Tibial nerve (tissue), 4 donors: ENCODE measurements around the gene BMP10. TPM values are rescaled to one million over a fixed set of nuclear protein-coding genes. Genes with fewer than 3 reads are reported as not detected.
A peak's percentile ranks its signal among the peaks of the same experiment; 100 is the strongest.

Experiments
- DNase-seq, 2 donors: peaks; one replicate each; pipeline ENCODE4 v3.0.0-alpha.2; 2019; ENCODE audit warnings: low spot score in 2 of 2
- H3K27ac ChIP-seq, 4 donors: fragments of 200-600 bp; sonication (generic) in 3 of 4; one replicate each; pipeline ENCODE4 v1.5.1; 2017 to 2019; ENCODE audit warnings: mild to moderate bottlenecking in 1 of 4
- H3K27me3 ChIP-seq, 2 donors: fragments of 200-600 bp; sonication (generic) in 1 of 2; one replicate each; pipeline versions ENCODE4 v1.5.1 to v1.6.0; 2017 to 2019
- H3K36me3 ChIP-seq, 3 donors: fragments of 200-600 bp; sonication (generic); one replicate each; pipeline ENCODE4 v1.5.1; 2018 to 2019
- H3K4me1 ChIP-seq, 4 donors: fragments of 200-600 bp; sonication (generic) in 3 of 4; one replicate each; pipeline ENCODE4 v1.5.1; 2017 to 2019
- H3K4me3 ChIP-seq, 4 donors: fragments of 200-600 bp; sonication (generic) in 3 of 4; one replicate each; pipeline ENCODE4 v1.5.1; 2017 to 2019; ENCODE audit warnings: mild to moderate bottlenecking in 1 of 4, moderate library complexity in 1 of 4
- H3K9me3 ChIP-seq, 4 donors: fragments of 200-600 bp; sonication (generic) in 3 of 4; one replicate each; pipeline ENCODE4 v1.5.1; 2017 to 2019
- EP300 ChIP-seq, 2 donors: sonication (generic); formaldehyde crosslinking; IDR thresholded peaks; one replicate each; pipeline ENCODE4 v1.6.1; 2017; ENCODE audit warnings: antibody characterized with exemption in 2 of 2, mild to moderate bottlenecking in 1 of 2
- POLR2A ChIP-seq, 2 donors: fragments of 450-650 bp; IDR thresholded peaks; one replicate each; pipeline ENCODE4 v1.6.1; 2017; ENCODE audit warnings: antibody characterized with exemption in 2 of 2, mild to moderate bottlenecking in 2 of 2, moderate library complexity in 2 of 2
- WGBS, 2 donors: methylation state at CpG; one replicate each; pipeline ENCODE4 v1.1.5; 2018; 5-methylcytosine and 5-hydroxymethylcytosine counted together
- total RNA-seq, 4 donors: library from RNA; depleted of rRNA; stranded (reverse); fragments of >200 nt; gene quantifications; one replicate each; pipeline ENCODE4 v1.1.0, GENCODE V29; 2016
- TF ChIP-seq, protein P1 (sequence below), 5 experiments: fragments of 200-600 bp in 3 of 5; fragments of 450-650 bp in 2 of 5; sonication (generic) in 3 of 5; IDR thresholded peaks; one replicate each; pipeline ENCODE4 v1.5.1; 2016 to 2019; ENCODE audit warnings: antibody characterized with exemption in 5 of 5, mild to moderate bottlenecking in 3 of 5, moderate library complexity in 2 of 5

BMP10 gene
- total RNA-seq, 4 donors from 2014 or later: not detected

DNA sequence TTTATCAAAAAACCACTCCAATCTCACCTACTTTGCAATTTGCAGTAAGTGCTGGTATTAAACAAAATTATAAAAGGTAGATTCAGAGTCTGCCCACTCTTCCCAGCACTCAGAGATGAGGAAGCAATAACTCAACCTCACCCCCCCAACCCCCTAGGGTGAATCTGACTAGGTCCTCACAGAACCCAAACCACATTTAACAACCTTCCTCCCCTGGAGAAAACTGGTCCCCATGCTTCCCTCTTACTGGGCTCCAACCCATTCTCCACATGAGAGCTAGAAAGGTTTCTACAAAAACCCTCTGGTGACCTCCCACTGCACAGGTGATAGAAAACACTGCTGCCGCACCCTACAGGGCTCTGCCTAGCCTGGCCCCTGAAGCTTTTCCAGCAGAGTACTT is 40.5 kb upstream of the BMP10 start:
- Histone ChIP-seq H3K4me1 (peaks cover 0 to 16% (median 6%) of the 10 kb centered on the region in 4 donors), H3K27me3 (no peaks in the 10 kb centered on the region), H3K36me3 (no peaks in the 10 kb centered on the region), H3K27ac (no peak overlapping the region), H3K4me3 (no peak overlapping the region), H3K9me3 (no peaks in the 10 kb centered on the region)
- TF ChIP-seq, protein P1, sequence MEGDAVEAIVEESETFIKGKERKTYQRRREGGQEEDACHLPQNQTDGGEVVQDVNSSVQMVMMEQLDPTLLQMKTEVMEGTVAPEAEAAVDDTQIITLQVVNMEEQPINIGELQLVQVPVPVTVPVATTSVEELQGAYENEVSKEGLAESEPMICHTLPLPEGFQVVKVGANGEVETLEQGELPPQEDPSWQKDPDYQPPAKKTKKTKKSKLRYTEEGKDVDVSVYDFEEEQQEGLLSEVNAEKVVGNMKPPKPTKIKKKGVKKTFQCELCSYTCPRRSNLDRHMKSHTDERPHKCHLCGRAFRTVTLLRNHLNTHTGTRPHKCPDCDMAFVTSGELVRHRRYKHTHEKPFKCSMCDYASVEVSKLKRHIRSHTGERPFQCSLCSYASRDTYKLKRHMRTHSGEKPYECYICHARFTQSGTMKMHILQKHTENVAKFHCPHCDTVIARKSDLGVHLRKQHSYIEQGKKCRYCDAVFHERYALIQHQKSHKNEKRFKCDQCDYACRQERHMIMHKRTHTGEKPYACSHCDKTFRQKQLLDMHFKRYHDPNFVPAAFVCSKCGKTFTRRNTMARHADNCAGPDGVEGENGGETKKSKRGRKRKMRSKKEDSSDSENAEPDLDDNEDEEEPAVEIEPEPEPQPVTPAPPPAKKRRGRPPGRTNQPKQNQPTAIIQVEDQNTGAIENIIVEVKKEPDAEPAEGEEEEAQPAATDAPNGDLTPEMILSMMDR (IDR thresholded peaks at IDR 0.05): no peak
- TF ChIP-seq EP300 (IDR thresholded peaks at IDR 0.05): no peak
- WGBS, 2 donors: 86 to 93% methylated on average over 1 of the region's 1 CpG
- no peak for DNase-seq

DNA sequence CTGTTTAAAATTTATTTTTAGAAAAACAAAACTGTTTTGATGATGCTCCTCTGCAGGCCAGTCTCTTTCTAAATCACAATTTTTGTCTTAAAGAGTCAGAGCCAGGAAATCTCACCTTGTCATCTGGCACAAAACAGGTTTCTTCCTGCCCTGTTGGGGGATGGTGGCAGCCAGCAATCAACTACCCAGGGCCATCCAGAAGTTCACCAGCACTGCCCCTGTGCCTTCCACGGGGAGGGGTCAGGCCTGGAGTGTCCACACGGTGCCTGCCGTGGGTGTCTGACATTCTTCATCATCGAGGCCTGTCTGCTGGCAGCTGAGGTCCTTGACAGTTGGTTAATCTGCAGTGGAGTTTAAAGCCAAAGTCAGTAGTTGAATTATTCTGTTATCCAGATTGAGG is 40.0 kb upstream of the BMP10 start:
- H3K27me3 ChIP-seq: no peaks in the 10 kb centered on the region
- WGBS, 2 donors: 46 to 53% methylated on average over 4 of the region's 4 CpGs
- no peak for TF ChIP-seq POLR2A (IDR thresholded peaks at IDR 0.05)
- TF ChIP-seq, protein P1 (IDR thresholded peaks at IDR 0.05): no peak
- TF ChIP-seq EP300 (IDR thresholded peaks at IDR 0.05): no peak
- DNase-seq: no peak
- H3K27ac ChIP-seq: no peak overlapping the region
- no peak overlapping the region for H3K4me3 ChIP-seq
- no peaks in the 10 kb centered on the region for H3K9me3 ChIP-seq
- no peaks in the 10 kb centered on the region for H3K36me3 ChIP-seq
- H3K4me1 ChIP-seq: peaks cover 0 to 16% (median 6%) of the 10 kb centered on the region in 4 donors

DNA sequence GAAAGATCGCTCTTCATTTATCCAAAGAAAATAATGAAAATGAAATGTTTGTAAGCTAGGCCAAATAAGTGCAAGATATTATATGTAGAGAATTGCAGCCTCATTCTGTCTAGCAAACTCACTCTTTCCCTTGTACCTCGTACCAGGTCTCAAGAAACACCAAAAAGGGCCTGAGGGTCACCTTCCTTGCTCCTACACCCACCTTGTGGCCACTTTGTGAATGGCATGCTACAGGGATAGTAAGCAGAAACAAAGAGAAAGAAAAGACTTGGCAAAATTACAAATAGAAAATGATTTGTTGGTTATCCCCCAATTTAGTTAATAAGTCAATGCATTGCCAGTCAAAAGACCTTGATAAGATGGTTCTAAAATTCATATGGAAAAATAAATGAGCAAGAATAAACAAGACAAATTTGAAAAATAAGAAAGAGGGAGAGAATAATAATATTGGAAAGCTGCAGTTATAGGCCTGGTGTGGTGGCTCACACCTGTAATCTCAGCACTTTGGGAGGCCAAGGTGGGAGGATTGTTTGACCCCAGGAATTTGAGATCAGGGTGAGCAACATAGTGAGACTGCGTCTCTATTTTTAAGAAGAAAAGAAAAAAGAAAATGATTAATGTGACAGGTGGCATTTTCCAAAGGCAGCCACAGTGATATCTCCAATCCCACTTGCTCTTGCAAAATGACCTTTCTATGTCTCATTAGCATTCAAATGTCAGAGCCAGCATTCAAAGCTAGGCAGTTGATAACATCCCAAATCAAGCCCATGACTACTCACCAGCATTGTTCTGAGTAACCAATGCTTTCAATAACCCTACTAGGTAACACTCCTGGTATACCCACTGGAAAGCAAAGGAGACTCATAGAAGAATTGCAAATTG is 38.8 kb upstream of the BMP10 start:
- H3K36me3 ChIP-seq: no peaks in the 10 kb centered on the region
- H3K9me3 ChIP-seq: no peaks in the 10 kb centered on the region
- peak; percentile 72 to 92 for DNase-seq
- WGBS, 2 donors: 65 to 70% methylated on average over 3 of the region's 3 CpGs
- H3K4me3 ChIP-seq: no peak overlapping the region
- TF ChIP-seq, protein P1 (IDR thresholded peaks at IDR 0.05): peak; percentile 78 to 89 (median 81)
- no peak for TF ChIP-seq POLR2A (IDR thresholded peaks at IDR 0.05)
- no peak overlapping the region for H3K27ac ChIP-seq
- peaks cover 0 to 16% (median 6%) of the 10 kb centered on the region in 4 donors for H3K4me1 ChIP-seq
- no peaks in the 10 kb centered on the region for H3K27me3 ChIP-seq

DNA sequence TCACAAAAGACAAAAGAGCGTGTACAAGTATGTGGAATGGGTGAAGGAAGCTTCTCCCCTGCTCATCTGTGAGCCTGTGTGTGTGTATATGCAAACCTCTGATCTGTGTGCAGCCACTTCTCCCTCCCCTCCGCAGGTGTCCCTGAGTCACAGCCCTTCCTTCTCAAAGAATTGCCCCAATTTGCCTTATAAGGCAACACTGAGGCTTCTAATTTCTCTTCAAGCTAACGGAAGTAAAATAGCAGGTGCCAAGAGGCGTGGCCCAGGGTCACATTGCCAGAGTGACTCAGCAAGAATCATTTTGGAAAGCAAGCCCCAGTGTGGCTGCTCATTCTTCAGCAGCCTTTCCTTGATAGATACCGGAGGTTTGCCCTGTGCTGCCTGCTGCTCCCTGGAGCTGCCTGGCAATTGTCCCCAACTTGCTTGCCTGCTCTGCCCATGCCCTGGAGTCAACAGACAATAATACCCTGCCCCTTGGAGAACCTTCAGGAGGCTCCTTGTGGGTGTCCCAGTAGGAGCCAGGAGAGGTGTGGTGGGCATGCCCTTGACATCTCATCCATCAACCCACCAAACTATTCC is 37.3 kb upstream of the BMP10 start:
- peak overlapping the region in 1 of 4 donors; percentile 38 for H3K27ac ChIP-seq
- H3K27me3 ChIP-seq: no peaks in the 10 kb centered on the region
- peaks cover 0 to 4% (median 0%) of the 10 kb centered on the region in 4 donors for H3K9me3 ChIP-seq
- peak; percentile 33 to 62 for DNase-seq
- H3K4me3 ChIP-seq: no peak overlapping the region
- TF ChIP-seq EP300 (IDR thresholded peaks at IDR 0.05) (no peak), POLR2A (IDR thresholded peaks at IDR 0.05) (no peak)
- TF ChIP-seq, protein P1 (IDR thresholded peaks at IDR 0.05): no peak
- WGBS, 2 donors: 46 to 49% methylated on average over 5 of the region's 5 CpGs
- H3K4me1 ChIP-seq: peaks cover 0 to 16% (median 6%) of the 10 kb centered on the region in 4 donors
- H3K36me3 ChIP-seq: no peaks in the 10 kb centered on the region

DNA sequence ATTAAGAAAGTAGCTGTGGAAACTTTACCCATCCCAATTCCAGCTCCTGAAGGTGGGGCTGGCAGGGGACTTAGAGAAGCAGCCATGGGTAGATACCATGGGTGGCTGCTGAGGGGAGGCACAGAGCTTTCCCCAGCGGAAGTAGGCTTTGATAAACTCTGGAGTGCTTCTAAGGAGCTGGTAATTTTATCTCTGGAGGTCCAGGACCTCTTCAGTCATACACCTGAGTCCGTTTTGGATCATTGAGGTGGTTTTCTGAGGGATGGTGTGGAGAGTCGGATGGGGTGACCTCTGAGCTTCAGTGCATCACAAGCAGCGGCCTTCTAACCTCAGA is 36.7 kb upstream of the BMP10 start:
- WGBS, 2 donors: 80 to 93% methylated on average over 4 of the region's 4 CpGs

More for the DNA sequence above, 36.7 kb upstream of the BMP10 start:
- H3K27ac ChIP-seq: peak overlapping the region in 1 of 4 donors; percentile 38
- DNase-seq: no peak
- TF ChIP-seq, protein P1 (IDR thresholded peaks at IDR 0.05): no peak
- TF ChIP-seq POLR2A (IDR thresholded peaks at IDR 0.05) (no peak), EP300 (IDR thresholded peaks at IDR 0.05) (no peak)
- no peak overlapping the region for H3K4me3 ChIP-seq
- peaks cover 0 to 16% (median 6%) of the 10 kb centered on the region in 4 donors for H3K4me1 ChIP-seq
- no peaks in the 10 kb centered on the region for H3K27me3 ChIP-seq
- H3K36me3 ChIP-seq: no peaks in the 10 kb centered on the region
- H3K9me3 ChIP-seq: peaks cover 0 to 4% (median 0%) of the 10 kb centered on the region in 4 donors
